K562 (cell line): Measurements from ENCODE around the gene SF3B1.

ENCODE experiments used
- ARNT ChIP-seq, 2 experiments: fragments of 450-650 bp; IDR thresholded peaks; 2 replicates each; pipeline ENCODE4 v1.6.1; 2016; ENCODE audit warnings: mild to moderate bottlenecking in 1 of 2
- CTCF ChIP-seq, 3 experiments: IDR thresholded peaks in 2 of 3; conservative IDR thresholded peaks in 1 of 3; 2 replicates each; pipeline ENCODE4 v1.5.1; 2011 to 2012; ENCODE audit warnings: low read length in 3 of 3, mild to moderate bottlenecking in 3 of 3, control low read depth in 2 of 3, improper control_type of control experiment in 1 of 3, inconsistent platforms in 1 of 3, low read depth in 1 of 3, mixed read lengths in 1 of 3, moderate library complexity in 1 of 3; ENCODE audit not compliant: insufficient read depth in 2 of 3
- FOXA3 ChIP-seq, 2 experiments: fragments of 450-650 bp in 1 of 2; sonication (generic) in 1 of 2; formaldehyde crosslinking; IDR thresholded peaks in 1 of 2; conservative IDR thresholded peaks in 1 of 2; 2 replicates each; pipeline versions ENCODE4 v1.4.0 to v1.8.0; 2020 to 2022; ENCODE audit warnings: mild to moderate bottlenecking in 2 of 2, missing genetic modification reagents in 1 of 2
- ZNF407 ChIP-seq: fragments of 450-650 bp; IDR thresholded peaks from 2 replicates; pipeline ENCODE4 v1.6.1; 2016; ENCODE audit warnings: low read depth

- TF ChIP-seq ZNF407, result no peak
- TF ChIP-seq ARNT (IDR thresholded peaks at IDR 0.05), result no peak
- TF ChIP-seq CTCF (IDR thresholded peaks at IDR 0.05 in 2 of 3, conservative IDR thresholded peaks at IDR 0.05 in 1 of 3; ENCODE audit: insufficient read depth in 2 of 3, low read depth in 1 of 3, low read length in 3 of 3), result no peak
- TF ChIP-seq FOXA3 (CRISPR knock-in tag; conservative IDR thresholded peaks at IDR 0.05 in 1 of 2, IDR thresholded peaks at IDR 0.05 in 1 of 2), result no peak
Measured at GRCh38 chr2:197349699-197350098, 85.1 kb downstream of the SF3B1 start.
